ENCODE results near the gene RTN1.

- TF ChIP-seq CTCF (IDR thresholded peaks at IDR 0.05), result no peak
- no peak for TF ChIP-seq POLR2A (IDR thresholded peaks at IDR 0.05)
These were observed 116.3 kb downstream of the RTN1 start for GRCh38 chr14:59754256-59754655.
